C4-2B (cell line): ENCODE data around the gene RIPOR3.

Experiments used
- ZFX ChIP-seq: fragments of 450-650 bp; IDR thresholded peaks from 2 replicates; pipeline ENCODE4 v1.6.1; 2017
- TF ChIP-seq, protein P1 (sequence below): fragments of 450-650 bp; conservative IDR thresholded peaks from 2 replicates; pipeline ENCODE4 v1.5.1; 2017; ENCODE audit warnings: mild to moderate bottlenecking

DNA sequence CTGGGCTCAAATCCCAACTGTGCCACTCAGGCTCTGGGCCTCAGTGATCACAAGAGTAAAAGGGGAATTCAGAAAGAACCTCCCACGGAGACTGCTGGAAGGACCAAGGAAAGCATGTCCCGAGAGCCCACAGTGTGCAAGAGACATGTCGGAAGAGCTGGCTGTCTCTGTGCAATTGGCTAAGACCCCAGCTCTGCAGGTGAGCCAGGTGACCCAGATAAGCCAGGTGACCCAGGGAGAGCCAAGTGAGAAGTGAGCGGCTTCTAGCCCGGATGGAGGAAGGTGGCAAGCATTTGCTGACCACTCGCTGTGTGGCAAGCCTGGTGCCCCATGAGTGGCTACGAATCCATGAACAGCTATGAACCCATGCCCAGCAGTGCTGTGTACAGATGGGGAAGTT lies 59.1 kb downstream of the RIPOR3 start:
- TF ChIP-seq, protein P1, sequence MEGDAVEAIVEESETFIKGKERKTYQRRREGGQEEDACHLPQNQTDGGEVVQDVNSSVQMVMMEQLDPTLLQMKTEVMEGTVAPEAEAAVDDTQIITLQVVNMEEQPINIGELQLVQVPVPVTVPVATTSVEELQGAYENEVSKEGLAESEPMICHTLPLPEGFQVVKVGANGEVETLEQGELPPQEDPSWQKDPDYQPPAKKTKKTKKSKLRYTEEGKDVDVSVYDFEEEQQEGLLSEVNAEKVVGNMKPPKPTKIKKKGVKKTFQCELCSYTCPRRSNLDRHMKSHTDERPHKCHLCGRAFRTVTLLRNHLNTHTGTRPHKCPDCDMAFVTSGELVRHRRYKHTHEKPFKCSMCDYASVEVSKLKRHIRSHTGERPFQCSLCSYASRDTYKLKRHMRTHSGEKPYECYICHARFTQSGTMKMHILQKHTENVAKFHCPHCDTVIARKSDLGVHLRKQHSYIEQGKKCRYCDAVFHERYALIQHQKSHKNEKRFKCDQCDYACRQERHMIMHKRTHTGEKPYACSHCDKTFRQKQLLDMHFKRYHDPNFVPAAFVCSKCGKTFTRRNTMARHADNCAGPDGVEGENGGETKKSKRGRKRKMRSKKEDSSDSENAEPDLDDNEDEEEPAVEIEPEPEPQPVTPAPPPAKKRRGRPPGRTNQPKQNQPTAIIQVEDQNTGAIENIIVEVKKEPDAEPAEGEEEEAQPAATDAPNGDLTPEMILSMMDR = no peak
- no peak for TF ChIP-seq ZFX
